Measurements from ENCODE around the gene TNK2.

DNA sequence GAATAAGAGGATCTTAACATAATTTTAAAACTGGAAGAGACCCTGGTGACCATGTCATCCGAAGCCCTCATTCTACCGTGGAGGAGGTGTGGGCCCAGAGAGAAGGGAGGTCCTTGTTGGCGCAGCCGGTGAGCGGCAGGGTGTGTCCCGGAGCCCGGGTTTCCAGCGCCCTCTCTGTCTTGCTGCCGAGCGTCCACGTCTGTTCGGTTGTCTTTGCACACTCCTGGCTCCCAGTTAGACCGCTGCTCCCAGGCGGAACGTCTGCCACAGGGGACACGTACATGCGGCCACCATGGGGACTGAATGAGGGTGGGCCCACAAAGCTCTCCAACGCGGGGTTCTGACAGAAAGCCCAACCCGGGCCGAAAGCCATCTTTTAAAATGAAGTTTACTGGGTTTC is 90.0 kb downstream of the TNK2 start:
- TF ChIP-seq POLR2A (IDR thresholded peaks at IDR 0.05; ENCODE audit: low read length): no peak
- no peak for TF ChIP-seq GATA1 (IDR thresholded peaks at IDR 0.05; ENCODE audit: low read depth, low read length)
